Prostate gland (tissue), 2 donors: ENCODE measurements around the gene KPTN. TPM values are rescaled to one million over a fixed set of nuclear protein-coding genes. Genes with fewer than 3 reads are reported as not detected.

ENCODE experiments used
- DNase-seq: peaks from one replicate; pipeline ENCODE4 v3.0.0-alpha.2; 2019; ENCODE audit warnings: low spot score
- H3K27ac ChIP-seq, 2 donors: fragments of 200-600 bp; sonication (generic); 2 replicates each; pipeline ENCODE4 v1.5.1; 2017 to 2019
- H3K27me3 ChIP-seq: fragments of 200-600 bp; sonication (generic); replicated peaks from 2 replicates; pipeline ENCODE4 v1.5.1; 2019; ENCODE audit not compliant: insufficient read depth
- H3K36me3 ChIP-seq, 2 donors: fragments of 200-600 bp; sonication (generic); 1 replicate in 1 of 2; 2 replicates in 1 of 2; pipeline versions ENCODE4 v1.5.1 to v1.8.1; 2017 to 2019
- H3K4me1 ChIP-seq: fragments of 200-600 bp; sonication (generic); replicated peaks from 2 replicates; pipeline ENCODE4 v1.5.1; 2019
- H3K4me3 ChIP-seq, 2 donors: fragments of 200-600 bp; sonication (generic); 2 replicates each; pipeline ENCODE4 v1.5.1; 2017 to 2019
- H3K9me3 ChIP-seq: fragments of 200-600 bp; sonication (generic); 2 replicates; pipeline ENCODE4 v1.5.1; 2017
- POLR2A ChIP-seq: fragments of 450-650 bp; IDR thresholded peaks from one replicate; pipeline ENCODE4 v1.6.1; 2016; ENCODE audit warnings: antibody characterized with exemption, mild to moderate bottlenecking
- POLR2AphosphoS5 ChIP-seq: sonication (generic); formaldehyde crosslinking; IDR thresholded peaks from one replicate; pipeline ENCODE4 v1.6.1; 2017; ENCODE audit warnings: antibody characterized with exemption
- WGBS: methylation state at CpG from one replicate; pipeline ENCODE4 v1.1.5; 2018; 5-methylcytosine and 5-hydroxymethylcytosine counted together
- intact Hi-C: fragments of 100-400 bp; cut with DNase I; formaldehyde crosslinking; loops from one replicate; pipeline ENCODE4 v1.14.2; 2022
- total RNA-seq, 2 donors: library from RNA; depleted of rRNA; stranded (reverse); fragments of >200 nt; gene quantifications; one replicate each; pipeline ENCODE4 v1.1.0, GENCODE V29; 2016
- TF ChIP-seq, protein P1 (sequence below), 4 experiments: fragments of 200-600 bp in 2 of 4; fragments of 450-650 bp in 2 of 4; sonication (generic) in 2 of 4; IDR thresholded peaks; 1 replicate in 3 of 4; 2 replicates in 1 of 4; pipeline ENCODE4 v1.5.1; 2016 to 2019; ENCODE audit warnings: antibody characterized with exemption in 4 of 4, mild to moderate bottlenecking in 2 of 4, moderate library complexity in 2 of 4

KPTN gene
- total RNA-seq, 2 donors from 2014 or later: 8.8 to 9.0 TPM

GRCh38 chr19:47438793-47439220 is 45.2 kb downstream of the KPTN start:
- WGBS: 29% methylated on average over 5 of the region's 5 CpGs
- intact Hi-C loops: loop anchor here (5.0 to 10.0 kb wide), 2 partner anchors 78 to 156 kb away; partner anchors contain the start of gene NAPA
- H3K4me3 ChIP-seq: no peak overlapping the region
- TF ChIP-seq, protein P1, sequence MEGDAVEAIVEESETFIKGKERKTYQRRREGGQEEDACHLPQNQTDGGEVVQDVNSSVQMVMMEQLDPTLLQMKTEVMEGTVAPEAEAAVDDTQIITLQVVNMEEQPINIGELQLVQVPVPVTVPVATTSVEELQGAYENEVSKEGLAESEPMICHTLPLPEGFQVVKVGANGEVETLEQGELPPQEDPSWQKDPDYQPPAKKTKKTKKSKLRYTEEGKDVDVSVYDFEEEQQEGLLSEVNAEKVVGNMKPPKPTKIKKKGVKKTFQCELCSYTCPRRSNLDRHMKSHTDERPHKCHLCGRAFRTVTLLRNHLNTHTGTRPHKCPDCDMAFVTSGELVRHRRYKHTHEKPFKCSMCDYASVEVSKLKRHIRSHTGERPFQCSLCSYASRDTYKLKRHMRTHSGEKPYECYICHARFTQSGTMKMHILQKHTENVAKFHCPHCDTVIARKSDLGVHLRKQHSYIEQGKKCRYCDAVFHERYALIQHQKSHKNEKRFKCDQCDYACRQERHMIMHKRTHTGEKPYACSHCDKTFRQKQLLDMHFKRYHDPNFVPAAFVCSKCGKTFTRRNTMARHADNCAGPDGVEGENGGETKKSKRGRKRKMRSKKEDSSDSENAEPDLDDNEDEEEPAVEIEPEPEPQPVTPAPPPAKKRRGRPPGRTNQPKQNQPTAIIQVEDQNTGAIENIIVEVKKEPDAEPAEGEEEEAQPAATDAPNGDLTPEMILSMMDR (IDR thresholded peaks at IDR 0.05): no peak
- no peak for TF ChIP-seq POLR2AphosphoS5
- TF ChIP-seq POLR2A: no peak
- no peak for DNase-seq
- H3K4me1 ChIP-seq: no peaks in the 10 kb centered on the region
- H3K27ac ChIP-seq: no peak overlapping the region
- H3K27me3 ChIP-seq: no peaks in the 10 kb centered on the region
- no peaks in the 10 kb centered on the region for H3K9me3 ChIP-seq
- no peaks in the 10 kb centered on the region for H3K36me3 ChIP-seq

DNA sequence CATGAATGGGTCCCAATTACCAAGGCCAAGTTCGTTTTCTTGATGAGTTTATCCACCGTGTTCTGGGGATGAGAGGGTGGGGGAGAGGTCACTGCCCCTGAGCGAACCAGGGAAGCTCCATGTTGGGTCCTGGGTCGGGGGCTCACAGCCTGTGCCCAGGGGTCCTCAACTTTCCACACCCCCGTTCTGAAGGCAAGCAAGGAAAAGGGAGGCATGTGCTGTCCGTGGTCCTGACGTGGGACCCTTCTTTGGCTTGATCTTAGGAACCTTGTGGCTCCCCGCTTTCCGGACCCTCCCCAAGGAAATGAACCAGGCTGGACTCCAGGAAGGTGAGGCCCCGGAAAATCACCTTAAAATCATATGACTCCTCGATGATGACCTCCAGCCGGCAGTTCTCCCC is 46.5 kb downstream of the KPTN start:
- no peaks in the 10 kb centered on the region for H3K36me3 ChIP-seq
- intact Hi-C loops: loop anchor here (2.0 to 10.0 kb wide), 3 partner anchors 80 to 261 kb away; partner anchors contain the start of gene NAPA
- H3K4me3 ChIP-seq: no peak overlapping the region
- no peaks in the 10 kb centered on the region for H3K9me3 ChIP-seq
- TF ChIP-seq POLR2AphosphoS5 (no peak), POLR2A (no peak)
- TF ChIP-seq, protein P1 (IDR thresholded peaks at IDR 0.05): no peak
- H3K27me3 ChIP-seq: no peaks in the 10 kb centered on the region
- no peak for DNase-seq
- H3K27ac ChIP-seq: no peak overlapping the region
- H3K4me1 ChIP-seq: no peaks in the 10 kb centered on the region
- WGBS: 45% methylated on average over 12 of the region's 12 CpGs

DNA sequence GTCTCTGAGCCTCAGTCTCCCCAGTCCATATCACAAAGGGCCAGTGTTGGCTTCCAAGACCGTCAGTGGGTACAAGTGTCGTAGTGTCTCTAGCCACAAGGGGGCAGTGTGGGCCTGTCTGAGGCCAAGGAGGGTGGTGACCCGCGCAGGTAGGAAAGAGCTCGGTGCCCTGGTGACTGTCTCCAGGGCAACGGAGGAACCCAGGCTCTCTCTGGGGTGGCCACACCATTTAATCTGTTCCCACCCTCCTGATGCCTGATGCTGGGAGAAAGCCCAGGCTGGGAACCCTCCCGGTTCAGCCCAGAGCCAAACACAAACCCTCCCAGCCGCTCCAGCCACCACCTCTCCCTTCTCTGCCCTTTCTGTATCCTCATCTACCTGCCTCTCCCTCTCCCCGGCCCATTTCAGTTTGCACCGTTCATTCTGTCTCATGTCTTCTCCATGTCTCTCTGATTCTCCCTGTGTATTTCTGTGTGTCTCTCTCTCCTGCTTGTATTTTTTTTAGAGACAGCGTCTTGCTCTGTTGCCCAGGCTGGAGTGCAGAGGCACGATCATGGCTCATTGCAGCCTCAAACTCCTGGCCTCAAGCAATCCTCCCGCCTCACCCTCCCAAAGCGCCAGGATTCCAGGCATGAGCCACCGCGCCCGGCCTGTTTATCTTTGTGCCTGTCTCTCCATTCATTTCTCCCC is 47.2 kb downstream of the KPTN start:
- Histone ChIP-seq H3K4me3 (no peak overlapping the region), H3K27ac (no peak overlapping the region), H3K27me3 (no peaks in the 10 kb centered on the region), H3K36me3 (no peaks in the 10 kb centered on the region), H3K9me3 (no peaks in the 10 kb centered on the region), H3K4me1 (no peaks in the 10 kb centered on the region)
- intact Hi-C loops: loop anchor here (2.0 to 10.0 kb wide), 3 partner anchors 80 to 262 kb away; partner anchors contain the start of gene NAPA
- WGBS: 24% methylated on average over 17 of the region's 17 CpGs
- DNase-seq: peak; percentile 77
- TF ChIP-seq POLR2A (no peak), POLR2AphosphoS5 (peak; percentile 74)
- TF ChIP-seq, protein P1 (IDR thresholded peaks at IDR 0.05): peak; percentile 80 to 97 (median 92)

DNA sequence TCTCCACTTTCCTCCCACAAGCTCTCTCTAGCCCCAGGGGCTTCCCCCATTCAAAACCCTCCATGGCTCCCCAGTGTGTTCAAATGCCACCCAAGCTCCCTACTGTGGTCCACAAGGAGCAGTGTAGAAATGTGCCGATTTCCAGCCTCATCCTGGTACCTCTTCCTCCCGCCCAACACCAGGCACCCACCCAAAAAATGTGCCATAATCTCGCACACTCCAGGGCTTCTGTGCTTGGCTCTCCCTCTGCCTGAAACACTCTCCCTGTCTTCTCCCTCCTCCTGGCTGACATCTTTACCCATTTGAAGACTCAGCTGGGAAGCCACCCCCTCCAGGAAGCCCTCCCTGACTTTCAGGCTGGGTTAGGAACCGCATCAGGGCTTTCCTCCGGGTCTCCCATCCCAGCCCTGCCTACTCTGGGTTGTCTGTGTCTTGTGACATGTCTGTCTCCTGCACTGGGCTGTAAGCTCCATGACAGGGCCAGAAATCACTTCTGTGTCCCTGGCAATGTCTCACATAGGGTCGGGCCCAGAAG is 48.1 kb downstream of the KPTN start:
- H3K27me3 ChIP-seq: no peaks in the 10 kb centered on the region

More for the DNA sequence above, 48.1 kb downstream of the KPTN start:
- H3K4me3 ChIP-seq: no peak overlapping the region
- no peaks in the 10 kb centered on the region for H3K9me3 ChIP-seq
- H3K27ac ChIP-seq: no peak overlapping the region
- no peaks in the 10 kb centered on the region for H3K36me3 ChIP-seq
- intact Hi-C loops: loop anchor here (2.0 to 10.0 kb wide), 3 partner anchors 81 to 263 kb away; partner anchors contain the start of gene NAPA
- DNase-seq: no peak
- no peaks in the 10 kb centered on the region for H3K4me1 ChIP-seq
- WGBS: 81% methylated on average over 6 of the region's 6 CpGs
- TF ChIP-seq POLR2A (no peak), POLR2AphosphoS5 (no peak)
- TF ChIP-seq, protein P1 (IDR thresholded peaks at IDR 0.05): no peak
